Endothelial cell of umbilical vein (primary cell): ENCODE data around the gene SLC9A2. TPM values are rescaled to one million over a fixed set of nuclear protein-coding genes. Genes with fewer than 3 reads are reported as not detected.

Experiments used
- BruUV-seq: library from RNA; stranded (reverse); fragments of 400-500 nt; replicated peaks from 2 replicates; lab custom pipeline; 2021; lab: Mats Ljungman, UMichigan
- CTCF ChIA-PET: fragments of 300-600, 350-600 bp; sonication (Branson Sonifier 250); formaldehyde crosslinking; loops from one replicate; lab custom pipeline; 2021; ENCODE audit warnings: antibody characterized with exemption, inconsistent platforms; lab: Charles Lee
- POLR2A ChIA-PET: fragments of 300-600, 350-600 bp; sonication (Branson Sonifier 250); formaldehyde crosslinking; loops from one replicate; lab custom pipeline; 2021; ENCODE audit warnings: antibody characterized with exemption, inconsistent platforms; lab: Charles Lee
- DNase-seq: peaks from one replicate; pipeline ENCODE4 v3.0.0-alpha.2; 2011; ENCODE audit warnings: low read depth, low spot score
- FAIRE-seq: peaks from 2 replicates; lab custom pipeline; 2011; peaks lifted over from hg19 to GRCh38; lab: Jason Lieb, UNC
- H2AFZ ChIP-seq: 2 replicates; pipeline ENCODE4 v1.6.0; 2012; ENCODE audit warnings: low read depth, low read length, control low read depth, inconsistent platforms
- H3K27ac ChIP-seq: 2 replicates; pipeline ENCODE4 v1.5.1; 2011; ENCODE audit warnings: low read depth, mild to moderate bottlenecking, control low read depth, low read length, moderate library complexity; ENCODE audit not compliant: insufficient read depth
- H3K27me3 ChIP-seq, 2 experiments: 2 replicates each; pipeline versions ENCODE4 v1.6.0 to v1.6.1; 2011; ENCODE audit warnings: low read length in 2 of 2, mixed read lengths in 1 of 2; ENCODE audit not compliant: control insufficient read depth in 2 of 2, insufficient read depth in 2 of 2
- H3K36me3 ChIP-seq, 2 experiments: 2 replicates in 1 of 2; 3 replicates in 1 of 2; pipeline ENCODE4 v1.5.1; 2011; ENCODE audit warnings: low read length in 2 of 2, mild to moderate bottlenecking in 1 of 2, moderate library complexity in 1 of 2; ENCODE audit not compliant: control insufficient read depth in 2 of 2, insufficient read depth in 2 of 2; ENCODE audit errors: extremely low read depth in 1 of 2
- H3K4me1 ChIP-seq: 3 replicates; pipeline ENCODE4 v1.5.1; 2011; ENCODE audit warnings: mild to moderate bottlenecking, low read length; ENCODE audit not compliant: control insufficient read depth, insufficient read depth; ENCODE audit errors: extremely low read depth
- H3K4me2 ChIP-seq: 2 replicates; pipeline ENCODE4 v1.6.1; 2011; ENCODE audit warnings: low read length, control low read depth, mixed read lengths; ENCODE audit not compliant: insufficient read depth
- H3K4me3 ChIP-seq, 3 experiments: fragments of 200-600 bp in 1 of 3; sonication (generic), shearing (Covaris generic) in 1 of 3; replicated peaks in 1 of 3; 2 replicates each; pipeline ENCODE4 v1.5.1; 2011 to 2016; ENCODE audit warnings: control low read depth in 3 of 3, low read length in 3 of 3, mild to moderate bottlenecking in 2 of 3, inconsistent platforms in 1 of 3, low read depth in 1 of 3, moderate library complexity in 1 of 3; ENCODE audit not compliant: insufficient read depth in 1 of 3
- H3K79me2 ChIP-seq: 2 replicates; pipeline ENCODE4 v1.6.0; 2012; ENCODE audit warnings: low read length, inconsistent platforms; ENCODE audit not compliant: control insufficient read depth, insufficient read depth
- H3K9ac ChIP-seq: replicated peaks from 2 replicates; pipeline ENCODE3; 2011; ENCODE audit warnings: low read length, control low read depth; ENCODE audit not compliant: insufficient read depth; ENCODE audit errors: extremely low read depth
- H3K9me1 ChIP-seq: replicated peaks from 3 replicates; pipeline ENCODE4 v1.6.0; 2011; ENCODE audit warnings: mild to moderate bottlenecking, low read length; ENCODE audit not compliant: control insufficient read depth, insufficient read depth; ENCODE audit errors: extremely low read depth
- H3K9me3 ChIP-seq: replicated peaks from 2 replicates; pipeline ENCODE4 v1.5.1; 2012; ENCODE audit warnings: low read length, inconsistent platforms; ENCODE audit not compliant: control insufficient read depth, insufficient read depth
- H4K20me1 ChIP-seq: replicated peaks from 2 replicates; pipeline ENCODE3; 2011; ENCODE audit warnings: mild to moderate bottlenecking, low read length; ENCODE audit not compliant: control insufficient read depth, insufficient read depth; ENCODE audit errors: extremely low read depth
- CTCF ChIP-seq, 2 donors: IDR thresholded peaks; 1 replicate in 1 of 2; 2 replicates in 1 of 2; pipeline ENCODE4 v1.5.1; 2011; ENCODE audit warnings: low read length in 2 of 2, mild to moderate bottlenecking in 2 of 2, moderate library complexity in 2 of 2, control low read depth in 1 of 2, inconsistent platforms in 1 of 2, low read depth in 1 of 2; ENCODE audit not compliant: insufficient read depth in 1 of 2; ENCODE audit errors: extremely low read depth in 1 of 2
- EZH2 ChIP-seq: IDR thresholded peaks from 2 replicates; pipeline ENCODE4 v1.6.1; 2012; ENCODE audit warnings: borderline replicate concordance, low read depth, mild to moderate bottlenecking, moderate library complexity, low read length, inconsistent platforms; ENCODE audit not compliant: severe bottlenecking
- JUN ChIP-seq: IDR thresholded peaks from 2 replicates; pipeline ENCODE4 v1.6.1; 2011; ENCODE audit warnings: borderline replicate concordance, low read depth; ENCODE audit not compliant: insufficient read length, insufficient read depth
- MYC ChIP-seq: IDR thresholded peaks from one replicate; pipeline ENCODE4 v1.6.1; 2011; ENCODE audit warnings: mild to moderate bottlenecking, low read depth, low read length
- dilution Hi-C: fragments of 300-500 bp; cut with MboI; formaldehyde crosslinking; loops from one replicate; pipeline ENCODE4 v1.15.0; 2019; ENCODE audit warnings: low sequenced_read_pairs; ENCODE audit not compliant: extremely low pct_ligation_motif_present
- intact Hi-C: fragments of 100-400 bp; cut with micrococcal nuclease; formaldehyde crosslinking; loops from one replicate; pipeline ENCODE4 v1.10.0; 2022
- polyA plus RNA-seq, 4 experiments: library from polyadenylated mRNA; depleted of rRNA in 3 of 4; stranded (reverse) in 3 of 4; unstranded in 1 of 4; fragments of >200 nt; gene quantifications; 2 replicates each; pipeline versions ENCODE4 v1.2.1 to v1.2.3, GENCODE V29; 2011 to 2012; ENCODE audit warnings: missing spikeins in 1 of 4
- total RNA-seq: library from RNA; stranded (reverse); gene quantifications from 2 replicates; pipeline ENCODE4 v1.2.3, GENCODE V29; 2021

Gene SLC9A2
- total and polyA plus RNA-seq, 2 donors (not counting 3 experiments of a cell fraction or from before 2014, with no cell fraction given): 0.03 TPM; not detected in 1

- no peak overlapping the region for H2AFZ ChIP-seq
- POLR2A ChIA-PET: interaction anchor here (0.7 kb wide), 1 partner anchor 76 kb away, joined by 3 read pairs; no protein-coding TSS in a partner anchor
- no peaks in the 10 kb centered on the region for H3K79me2 ChIP-seq
- dilution Hi-C loops: loop anchor here (25.0 kb wide), 1 partner anchor 89 kb away; no protein-coding TSS in a partner anchor
- no peaks in the 10 kb centered on the region for H4K20me1 ChIP-seq
- H3K9me3 ChIP-seq: no peaks in the 10 kb centered on the region
- CTCF ChIA-PET: no interaction called here
- H3K9me1 ChIP-seq: no peaks in the 10 kb centered on the region
- H3K27me3 ChIP-seq: peaks cover 0 to 2% of the 10 kb centered on the region in 2 experiments
- TF ChIP-seq EZH2 (no peak), MYC (no peak), JUN (no peak), CTCF (IDR thresholded peaks at IDR 0.05; ENCODE audit: extremely low read depth in 1 of 2, insufficient read depth in 1 of 2, low read depth in 1 of 2, low read length in 2 of 2) (no peak)
- BruUV-seq: no TSS peak
- DNase-seq: no peak
- H3K4me3 ChIP-seq: no peak overlapping the region
- H3K4me1 ChIP-seq: no peaks in the 10 kb centered on the region
- H3K27ac ChIP-seq: no peak overlapping the region
- no peak overlapping the region for H3K9ac ChIP-seq
- H3K36me3 ChIP-seq: no peaks in the 10 kb centered on the region
- no peak for FAIRE-seq
- intact Hi-C loops: no loop called here
- H3K4me2 ChIP-seq: no peak overlapping the region
Measured at GRCh38 chr2:102575888-102576287, 43.5 kb upstream of the SLC9A2 start.

- no peak for TF ChIP-seq JUN
- no peak overlapping the region for H3K9ac ChIP-seq
- no TSS peak for BruUV-seq
- peaks cover 2 to 5% of the 10 kb centered on the region in 2 experiments for H3K27me3 ChIP-seq
- no peaks in the 10 kb centered on the region for H4K20me1 ChIP-seq
- no peaks in the 10 kb centered on the region for H3K9me3 ChIP-seq
- dilution Hi-C loops: loop anchor here (25.0 kb wide), 1 partner anchor 91 kb away; no protein-coding TSS in a partner anchor
- no peak overlapping the region for H3K4me2 ChIP-seq
- ChIA-PET POLR2A (no interaction called here), CTCF (interaction anchor here (0.6 to 1.2 kb wide), 3 partner anchors 12 to 175 kb away, joined by 3 to 5 read pairs (median 4); no protein-coding TSS in a partner anchor)
- no peak overlapping the region for H3K27ac ChIP-seq
- H2AFZ ChIP-seq: no peak overlapping the region
- FAIRE-seq (no peak), DNase-seq (no peak)
- intact Hi-C loops: no loop called here
- H3K9me1 ChIP-seq: no peaks in the 10 kb centered on the region
- H3K4me1 ChIP-seq: no peaks in the 10 kb centered on the region
- H3K79me2 ChIP-seq: no peaks in the 10 kb centered on the region
- no peak overlapping the region for H3K4me3 ChIP-seq
- H3K36me3 ChIP-seq: no peaks in the 10 kb centered on the region
Measured at GRCh38 chr2:102578376-102578775, 41.0 kb upstream of the SLC9A2 start.
